Suprapubic skin (tissue), 4 donors: Measurements from ENCODE around the gene ITPK1.

ENCODE experiments used
- EP300 ChIP-seq: sonication (generic); formaldehyde crosslinking; IDR thresholded peaks from one replicate; pipeline ENCODE4 v1.6.1; 2017; ENCODE audit warnings: antibody characterized with exemption
- POLR2A ChIP-seq, 2 donors: fragments of 450-650 bp; IDR thresholded peaks; one replicate each; pipeline ENCODE4 v1.6.1; 2017; ENCODE audit warnings: antibody characterized with exemption in 2 of 2, mild to moderate bottlenecking in 2 of 2, moderate library complexity in 2 of 2
- POLR2AphosphoS5 ChIP-seq, 3 donors: sonication (generic); formaldehyde crosslinking; IDR thresholded peaks; one replicate each; pipeline ENCODE4 v1.6.1; 2017; ENCODE audit warnings: antibody characterized with exemption in 3 of 3
- TF ChIP-seq, protein P1 (sequence below), 2 donors: fragments of 200-600 bp in 1 of 2; fragments of 450-650 bp in 1 of 2; sonication (generic) in 1 of 2; IDR thresholded peaks; one replicate each; pipeline ENCODE4 v1.5.1; 2016 to 2019; ENCODE audit warnings: antibody characterized with exemption in 2 of 2, mild to moderate bottlenecking in 1 of 2, moderate library complexity in 1 of 2

DNA sequence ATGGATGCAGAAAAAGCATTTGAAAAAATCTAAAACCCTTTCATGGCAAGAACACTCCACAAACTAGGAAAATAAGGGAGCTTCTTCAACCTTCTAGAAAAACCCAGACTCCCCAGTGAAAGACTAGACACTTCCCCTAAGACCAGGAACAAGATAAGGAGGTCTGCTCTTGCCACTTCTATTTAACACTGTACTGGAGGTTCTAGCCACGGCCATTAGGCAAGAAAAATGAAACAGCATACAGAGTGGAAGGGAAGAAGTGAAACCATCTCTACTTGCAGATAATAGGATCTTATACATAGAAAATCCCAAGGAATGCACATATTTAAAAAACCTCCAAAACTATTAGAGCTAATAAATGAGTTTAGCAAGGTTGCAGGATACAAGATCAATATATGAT, 150.4 kb downstream of the ITPK1 start:
- TF ChIP-seq POLR2AphosphoS5 (IDR thresholded peaks at IDR 0.05) (no peak), POLR2A (IDR thresholded peaks at IDR 0.05) (no peak), EP300 (no peak)
- TF ChIP-seq, protein P1, sequence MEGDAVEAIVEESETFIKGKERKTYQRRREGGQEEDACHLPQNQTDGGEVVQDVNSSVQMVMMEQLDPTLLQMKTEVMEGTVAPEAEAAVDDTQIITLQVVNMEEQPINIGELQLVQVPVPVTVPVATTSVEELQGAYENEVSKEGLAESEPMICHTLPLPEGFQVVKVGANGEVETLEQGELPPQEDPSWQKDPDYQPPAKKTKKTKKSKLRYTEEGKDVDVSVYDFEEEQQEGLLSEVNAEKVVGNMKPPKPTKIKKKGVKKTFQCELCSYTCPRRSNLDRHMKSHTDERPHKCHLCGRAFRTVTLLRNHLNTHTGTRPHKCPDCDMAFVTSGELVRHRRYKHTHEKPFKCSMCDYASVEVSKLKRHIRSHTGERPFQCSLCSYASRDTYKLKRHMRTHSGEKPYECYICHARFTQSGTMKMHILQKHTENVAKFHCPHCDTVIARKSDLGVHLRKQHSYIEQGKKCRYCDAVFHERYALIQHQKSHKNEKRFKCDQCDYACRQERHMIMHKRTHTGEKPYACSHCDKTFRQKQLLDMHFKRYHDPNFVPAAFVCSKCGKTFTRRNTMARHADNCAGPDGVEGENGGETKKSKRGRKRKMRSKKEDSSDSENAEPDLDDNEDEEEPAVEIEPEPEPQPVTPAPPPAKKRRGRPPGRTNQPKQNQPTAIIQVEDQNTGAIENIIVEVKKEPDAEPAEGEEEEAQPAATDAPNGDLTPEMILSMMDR (IDR thresholded peaks at IDR 0.05) = no peak
